HG02763 (cell line): Measurements from ENCODE around the gene ZNF423.

Experiments used
- ATAC-seq: cut with Tn5 transposase; IDR thresholded peaks from one replicate; pipeline ENCODE4 v1.9.1; 2021; ENCODE audit warnings: mild to moderate bottlenecking, moderate library complexity; ENCODE audit not compliant: unreplicated experiment

Gene ZNF423

GRCh38 chr16:49849037-49849753 lies 6.7 kb downstream of the ZNF423 start:
- no peak for ATAC-seq

- ATAC-seq: no peak
These were observed 7.4 kb downstream of the ZNF423 start for GRCh38 chr16:49848530-49848929.

- no peak for ATAC-seq
These were observed 9.1 kb downstream of the ZNF423 start for GRCh38 chr16:49846800-49847199.

DNA sequence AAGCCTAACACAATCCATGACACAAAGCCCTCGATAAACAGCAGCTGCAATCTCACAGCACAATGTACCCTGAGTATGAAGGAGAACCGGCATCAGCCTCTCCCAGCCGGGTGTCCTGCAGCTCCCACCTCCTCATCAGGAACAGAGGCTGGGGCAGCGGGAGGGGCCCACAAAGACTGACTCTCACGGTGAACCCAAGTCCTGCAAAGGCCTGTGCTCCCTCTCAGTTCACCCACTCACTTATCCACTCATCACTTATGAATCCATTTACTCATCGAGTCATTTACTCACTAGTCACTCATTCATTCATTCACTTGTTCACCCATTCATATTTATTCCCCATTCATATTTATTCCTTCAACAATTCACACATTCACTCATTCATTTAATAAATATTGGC lies 11.6 kb downstream of the ZNF423 start:
- ATAC-seq: no peak

- no peak for ATAC-seq
These were observed 12.2 kb downstream of the ZNF423 start for GRCh38 chr16:49843758-49844157.

GRCh38 chr16:49842972-49843371 lies 12.9 kb downstream of the ZNF423 start:
- ATAC-seq: no peak

DNA sequence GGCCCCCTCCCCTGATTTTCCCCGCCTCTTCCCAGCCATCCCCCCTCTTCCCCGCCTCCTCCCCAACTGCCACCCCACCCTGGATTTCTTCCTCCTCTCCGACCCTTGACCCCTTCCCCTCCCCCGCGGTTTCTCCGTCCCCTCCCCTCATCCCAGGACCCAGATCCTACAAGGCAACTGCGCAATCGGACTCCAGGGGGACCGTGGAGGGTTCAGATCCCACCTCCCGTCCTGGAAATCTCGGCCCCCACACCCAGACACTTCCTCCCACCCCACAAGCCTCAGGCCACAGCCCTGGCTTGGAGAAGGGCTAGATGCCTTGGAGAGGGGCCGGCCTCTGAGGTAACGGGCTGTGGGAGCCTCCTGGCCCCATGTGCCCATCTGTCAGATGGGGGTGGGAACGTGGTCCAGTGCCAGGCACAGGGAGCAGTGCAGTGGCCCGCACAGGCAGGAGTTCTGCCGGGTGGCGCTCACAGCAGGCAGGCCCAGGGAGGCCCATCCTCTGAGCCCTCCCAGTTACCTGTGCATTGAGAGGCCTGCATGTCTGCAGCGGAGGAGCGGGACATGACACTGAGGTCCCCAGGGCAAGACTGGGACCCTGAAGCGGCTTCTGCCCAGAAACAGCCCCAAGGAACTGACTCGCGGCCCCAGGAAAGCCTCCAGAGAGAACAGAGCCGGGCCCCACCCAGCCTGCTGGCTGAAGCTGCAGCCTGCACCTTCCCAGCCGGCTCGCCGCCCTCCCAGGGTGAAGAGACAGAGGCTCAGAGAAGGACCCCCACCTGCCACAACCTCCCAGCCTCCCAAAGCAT lies 16.7 kb downstream of the ZNF423 start:
- ATAC-seq: no peak

DNA sequence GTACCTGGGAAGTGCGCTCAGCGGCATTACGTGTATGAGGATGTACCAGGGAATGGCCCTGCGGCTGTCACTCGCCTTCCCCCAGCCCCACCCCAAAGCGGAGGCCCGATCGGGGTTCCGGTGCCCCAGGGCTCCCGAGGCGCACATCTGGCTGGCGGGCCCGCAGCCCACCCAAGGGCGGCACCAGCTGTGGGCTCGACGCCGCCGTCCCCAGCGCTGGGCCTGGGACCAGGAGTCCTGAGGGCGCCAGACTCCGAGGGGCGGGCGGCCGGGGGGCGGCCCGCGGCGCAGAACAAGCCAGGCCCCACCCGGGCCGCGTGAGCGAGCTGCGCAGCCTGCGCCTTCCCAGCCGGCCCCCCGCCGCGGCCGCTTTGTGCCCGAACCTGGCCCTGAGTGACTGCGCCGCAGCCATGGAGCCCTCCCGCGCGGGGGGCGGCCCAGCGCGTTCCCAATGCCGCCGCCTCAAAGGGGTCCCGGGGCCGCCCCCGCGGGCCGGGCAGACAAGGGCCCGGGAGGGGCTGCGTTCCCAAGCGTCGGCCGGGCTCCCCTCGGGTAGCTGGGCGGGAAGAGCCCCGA lies 17.4 kb downstream of the ZNF423 start:
- ATAC-seq: no peak

DNA sequence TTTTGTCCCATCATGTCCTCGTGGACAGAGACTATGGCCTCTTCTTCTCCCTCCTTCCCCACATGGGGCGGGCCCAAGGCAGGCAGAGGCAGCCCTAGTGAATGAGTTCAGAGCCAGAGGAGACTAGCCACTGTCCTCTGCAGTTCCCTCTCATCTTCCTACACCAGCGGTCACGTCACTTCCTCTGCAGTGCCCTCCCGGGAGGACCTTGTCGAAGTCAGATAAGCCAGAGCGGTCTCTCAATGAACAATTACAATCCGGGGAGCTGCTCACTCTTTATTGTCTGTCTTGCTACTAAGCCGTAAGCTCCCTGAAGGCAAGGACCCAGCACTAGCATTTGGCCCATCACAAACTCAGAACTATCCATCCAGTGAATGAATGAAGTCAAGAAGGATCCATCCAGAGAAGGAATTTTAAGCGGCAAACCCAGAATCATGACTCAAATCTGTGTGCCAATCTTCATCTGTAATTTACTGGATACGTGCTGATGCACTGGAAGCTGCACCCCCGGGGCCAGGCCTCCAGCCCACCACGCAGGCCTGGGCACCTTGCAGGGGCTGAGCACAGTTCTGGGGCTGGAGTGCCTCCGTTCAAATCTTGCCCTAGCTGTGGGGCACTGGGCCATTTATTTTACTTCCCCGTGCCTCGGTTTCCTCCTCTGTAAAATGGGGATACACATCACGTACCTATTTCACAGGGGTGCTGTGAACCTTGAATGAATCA lies 18.1 kb downstream of the ZNF423 start:
- no peak for ATAC-seq

GRCh38 chr16:49836668-49837067 lies 19.2 kb downstream of the ZNF423 start:
- no peak for ATAC-seq

GRCh38 chr16:49836218-49836617 lies 19.7 kb downstream of the ZNF423 start:
- ATAC-seq: no peak

- ATAC-seq: no peak
These were observed 20.6 kb downstream of the ZNF423 start for GRCh38 chr16:49835161-49835777.

- no peak for ATAC-seq
These were observed 21.3 kb downstream of the ZNF423 start for GRCh38 chr16:49834531-49835151.

DNA sequence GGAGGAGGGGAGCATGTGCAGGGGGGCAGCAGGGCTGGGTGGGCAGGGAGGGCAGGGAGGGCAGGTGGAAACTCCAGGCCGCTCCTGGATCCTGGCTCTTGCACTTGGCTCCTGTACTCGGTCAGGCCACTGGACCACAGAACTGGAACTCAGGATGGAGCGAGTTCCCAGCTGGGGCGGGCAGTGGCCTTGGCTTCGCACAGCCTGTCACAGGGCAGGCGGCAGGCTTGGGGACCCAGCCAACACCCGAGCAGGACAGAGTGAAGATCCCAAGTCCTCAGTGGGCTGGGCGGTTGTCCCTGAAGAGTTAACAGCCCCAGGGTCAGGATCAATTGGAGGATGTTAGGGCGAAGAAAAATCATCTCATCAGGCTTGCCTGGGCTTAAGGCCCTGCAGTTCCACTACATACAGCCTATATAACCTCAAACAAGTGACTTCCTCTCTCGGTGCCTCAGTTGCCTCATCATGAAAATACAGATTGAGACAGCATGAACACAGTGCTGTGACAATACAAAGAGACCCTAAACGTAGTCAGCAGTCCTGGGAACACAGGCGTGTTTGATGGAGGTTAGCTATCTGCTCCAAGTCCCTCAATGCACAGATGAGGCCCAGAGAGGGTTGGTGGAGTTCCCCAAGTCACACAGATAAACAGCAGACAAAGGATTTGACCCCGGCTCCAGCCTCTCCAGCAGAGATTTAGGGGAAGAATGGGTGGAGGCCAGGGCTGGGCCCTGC lies 21.9 kb downstream of the ZNF423 start:
- ATAC-seq: no peak

GRCh38 chr16:49833085-49833484 lies 22.8 kb downstream of the ZNF423 start:
- no peak for ATAC-seq

DNA sequence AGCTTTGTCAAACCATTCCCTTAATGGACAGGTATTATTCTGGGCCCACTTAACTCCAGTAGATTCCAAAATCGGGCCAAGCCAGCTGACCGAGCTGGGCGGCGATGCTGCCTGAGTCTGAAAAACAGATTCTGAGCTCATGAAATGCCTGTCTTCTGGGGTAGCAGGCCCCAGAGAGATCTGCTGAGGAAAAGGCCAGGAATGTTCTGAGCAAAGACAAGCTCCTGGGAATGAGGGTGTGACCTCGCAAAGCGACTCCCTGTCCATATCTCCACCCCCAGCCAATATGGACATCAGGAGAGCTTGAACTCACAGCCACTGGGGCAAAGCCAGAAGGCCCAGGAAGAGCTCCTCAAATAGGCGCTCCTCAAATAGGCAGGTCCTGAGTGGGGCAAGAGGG lies 23.7 kb downstream of the ZNF423 start:
- ATAC-seq: no peak

GRCh38 chr16:49830873-49831272 lies 25.0 kb downstream of the ZNF423 start:
- no peak for ATAC-seq

GRCh38 chr16:49828533-49829267 lies 27.2 kb downstream of the ZNF423 start:
- no peak for ATAC-seq

- ATAC-seq: no peak
These were observed 28.0 kb downstream of the ZNF423 start for GRCh38 chr16:49827805-49828438.
